ENCODE measurements around the gene ADGRE1.

ADGRE1 gene

GRCh38 chr19:6963244-6963852, 76.0 kb downstream of the ADGRE1 start:
- ATAC-seq, result no peak
- TF ChIP-seq RARB (CRISPR knock-in tag; IDR thresholded peaks at IDR 0.05) (no peak), PPARA (CRISPR knock-in tag; IDR thresholded peaks at IDR 0.05; ENCODE audit: borderline replicate concordance) (no peak)

- no peak for ATAC-seq
- TF ChIP-seq ZNF565 (CRISPR knock-in tag; conservative IDR thresholded peaks at IDR 0.05; ENCODE audit: low read depth), result no peak
Measured at GRCh38 chr19:6963937-6964336, 76.6 kb downstream of the ADGRE1 start.

GRCh38 chr19:6967967-6968366, 80.6 kb downstream of the ADGRE1 start:
- TF ChIP-seq ZFP3 (CRISPR knock-in tag; IDR thresholded peaks at IDR 0.05) (no peak), ZNF8 (CRISPR knock-in tag; IDR thresholded peaks at IDR 0.05) (no peak), PATZ1 (CRISPR knock-in tag; IDR thresholded peaks at IDR 0.05; ENCODE audit: borderline replicate concordance) (no peak)
- no peak for ATAC-seq

- no peak for ATAC-seq
- no peak for TF ChIP-seq ZFP3 (CRISPR knock-in tag; IDR thresholded peaks at IDR 0.05)
- TF ChIP-seq ZC3H10 (CRISPR knock-in tag; IDR thresholded peaks at IDR 0.05), result no peak
- TF ChIP-seq ZNF8 (CRISPR knock-in tag; IDR thresholded peaks at IDR 0.05), result no peak
- TF ChIP-seq ZFP30 (CRISPR knock-in tag; IDR thresholded peaks at IDR 0.05), result no peak
- TF ChIP-seq SNAI2 (CRISPR knock-in tag; IDR thresholded peaks at IDR 0.05), result no peak
- no peak for TF ChIP-seq TCF4 (CRISPR knock-in tag; IDR thresholded peaks at IDR 0.05; ENCODE audit: borderline replicate concordance)
- TF ChIP-seq ZNF70 (CRISPR knock-in tag; IDR thresholded peaks at IDR 0.05), result no peak
- TF ChIP-seq POU6F1 (CRISPR knock-in tag; IDR thresholded peaks at IDR 0.05; ENCODE audit: borderline replicate concordance, low read depth), result no peak
- TF ChIP-seq ZNF565 (CRISPR knock-in tag; conservative IDR thresholded peaks at IDR 0.05; ENCODE audit: low read depth), result no peak
- TF ChIP-seq TOX (CRISPR knock-in tag; IDR thresholded peaks at IDR 0.05; ENCODE audit: borderline replicate concordance), result no peak
- TF ChIP-seq GLIS3 (CRISPR knock-in tag; IDR thresholded peaks at IDR 0.05), result no peak
- no peak for TF ChIP-seq CSDC2 (CRISPR knock-in tag; IDR thresholded peaks at IDR 0.05)
- TF ChIP-seq PATZ1 (CRISPR knock-in tag; IDR thresholded peaks at IDR 0.05; ENCODE audit: borderline replicate concordance), result no peak
- no peak for TF ChIP-seq BACH2 (CRISPR knock-in tag; IDR thresholded peaks at IDR 0.05; ENCODE audit: borderline replicate concordance)
- TF ChIP-seq CREB5 (CRISPR knock-in tag; IDR thresholded peaks at IDR 0.05; ENCODE audit: low read depth), result no peak
- TF ChIP-seq PPARA (CRISPR knock-in tag; IDR thresholded peaks at IDR 0.05; ENCODE audit: borderline replicate concordance), result no peak
Measured at GRCh38 chr19:6969490-6969889, 82.1 kb downstream of the ADGRE1 start.

- ATAC-seq, result no peak
- TF ChIP-seq CREB5 (CRISPR knock-in tag; IDR thresholded peaks at IDR 0.05; ENCODE audit: low read depth), result no peak
- no peak for TF ChIP-seq BACH2 (CRISPR knock-in tag; IDR thresholded peaks at IDR 0.05; ENCODE audit: borderline replicate concordance)
- no peak for TF ChIP-seq PATZ1 (CRISPR knock-in tag; IDR thresholded peaks at IDR 0.05; ENCODE audit: borderline replicate concordance)
- no peak for TF ChIP-seq CSRNP3 (CRISPR knock-in tag; IDR thresholded peaks at IDR 0.05)
- no peak for TF ChIP-seq ZNF70 (CRISPR knock-in tag; IDR thresholded peaks at IDR 0.05)
- no peak for TF ChIP-seq CSDC2 (CRISPR knock-in tag; IDR thresholded peaks at IDR 0.05)
- no peak for TF ChIP-seq GLIS3 (CRISPR knock-in tag; IDR thresholded peaks at IDR 0.05)
- no peak for TF ChIP-seq TSHZ2 (CRISPR knock-in tag; IDR thresholded peaks at IDR 0.05)
Measured at GRCh38 chr19:6970021-6970420, 82.6 kb downstream of the ADGRE1 start.

Data from SK-N-SH treated with all-trans-retinoic acid at 6 μM for 48 hours (cell line).